GM12878 (cell line): Measurements from ENCODE around the gene SSH2. TPM values are rescaled to one million over a fixed set of nuclear protein-coding genes. Genes with fewer than 3 reads are reported as not detected.
"Not testable (repeated sequence)": the region's sequence is repeated elsewhere in the genome, so short reads cannot be mapped to it uniquely, and the experiment has no call there.

Experiments used
- ATAC-seq: fragments of 200-7000 bp; cut with Tn5 transposase; 3 replicates; pipeline ENCODE4 v1.9.1; 2020; ENCODE audit warnings: mild to moderate bottlenecking, moderate library complexity
- BruUV-seq: library from RNA; stranded (reverse); fragments of 400-500 nt; replicated peaks from 2 replicates; lab custom pipeline; 2021; lab: Mats Ljungman, UMichigan
- CTCF ChIA-PET: fragments of 300-600 bp; sonication (Branson Sonifier 250); formaldehyde crosslinking; extraction: SDS; loops from one replicate; lab custom pipeline; 2021; ENCODE audit warnings: inconsistent platforms; lab: Yijun Ruan, JAX
- POLR2A ChIA-PET: fragments of 350-600 bp; formaldehyde crosslinking; extraction: SDS; loops from one replicate; lab custom pipeline; 2021; ENCODE audit warnings: inconsistent platforms; lab: Charles Lee
- RAD21 ChIA-PET: fragments of 300-600 bp; sonication (Branson Sonifier 250); formaldehyde crosslinking; loops from one replicate; lab custom pipeline; 2023; ENCODE audit warnings: antibody characterized with exemption; ENCODE audit not compliant: unreplicated experiment; lab: Charles Lee
- SMC1A ChIA-PET: fragments of 300-600 bp; sonication (Branson Sonifier 250); formaldehyde crosslinking; loops from one replicate; lab custom pipeline; 2023; ENCODE audit not compliant: unreplicated experiment, uncharacterized antibody; lab: Charles Lee
- DNase-seq: peaks from one replicate; pipeline ENCODE4 v3.0.0-alpha.2; 2011; ENCODE audit warnings: low read depth, low spot score
- FAIRE-seq: peaks from 3 replicates; lab custom pipeline; 2011; peaks lifted over from hg19 to GRCh38; lab: Jason Lieb, UNC
- H2AFZ ChIP-seq: 2 replicates; pipeline ENCODE4 v1.6.0; 2011; ENCODE audit warnings: low read depth, low read length, control low read depth; ENCODE audit not compliant: control insufficient read depth
- H3K27ac ChIP-seq: 2 replicates; pipeline ENCODE4 v1.5.1; 2011; ENCODE audit warnings: control low read depth; ENCODE audit not compliant: control insufficient read depth, insufficient read depth
- H3K27me3 ChIP-seq, 2 experiments: replicated peaks in 1 of 2; 2 replicates each; pipeline versions ENCODE4 v1.6.0 to v1.6.1; 2011; ENCODE audit warnings: low read length in 1 of 2; ENCODE audit not compliant: control insufficient read depth in 2 of 2, insufficient read depth in 2 of 2
- H3K36me3 ChIP-seq, 2 experiments: 2 replicates each; pipeline ENCODE4 v1.5.1; 2011; ENCODE audit warnings: low read length in 1 of 2; ENCODE audit not compliant: control insufficient read depth in 2 of 2, insufficient read depth in 2 of 2
- H3K4me1 ChIP-seq: 2 replicates; pipeline ENCODE4 v1.6.1; 2011; ENCODE audit warnings: mild to moderate bottlenecking, low read length, moderate library complexity, mixed read lengths; ENCODE audit not compliant: control insufficient read depth, insufficient read depth
- H3K4me2 ChIP-seq: 2 replicates; pipeline ENCODE4 v1.6.0; 2011; ENCODE audit warnings: control low read depth; ENCODE audit not compliant: control insufficient read depth, insufficient read depth
- H3K4me3 ChIP-seq: fragments of 200-600 bp; sonication (generic); 2 replicates; pipeline ENCODE4 v1.5.1; 2016
- H3K79me2 ChIP-seq: 2 replicates; pipeline ENCODE4 v1.6.0; 2011; ENCODE audit warnings: low read length; ENCODE audit not compliant: control insufficient read depth, insufficient read depth
- H3K9ac ChIP-seq: 2 replicates; pipeline ENCODE4 v1.8.0; 2011; ENCODE audit warnings: low read length, control low read depth, mixed read lengths; ENCODE audit not compliant: control insufficient read depth, insufficient read depth
- H3K9me3 ChIP-seq: replicated peaks from 3 replicates; pipeline ENCODE4 v1.5.1; 2011; ENCODE audit warnings: mild to moderate bottlenecking, low read length; ENCODE audit not compliant: control insufficient read depth, insufficient read depth
- H4K20me1 ChIP-seq: 2 replicates; pipeline ENCODE4 v1.6.0; 2011; ENCODE audit not compliant: control insufficient read depth, insufficient read depth
- ETV6 ChIP-seq, 2 experiments: fragments of 450-650 bp in 1 of 2; IDR thresholded peaks in 1 of 2; conservative IDR thresholded peaks in 1 of 2; 2 replicates each; pipeline ENCODE4 v1.6.1; 2014; ENCODE audit warnings: antibody characterized with exemption in 1 of 2, borderline replicate concordance in 1 of 2, low read depth in 1 of 2, mild to moderate bottlenecking in 1 of 2, moderate library complexity in 1 of 2
- WGBS: methylation state at CpG from one replicate; pipeline ENCODE4 v1.1.6; 2016; ENCODE audit warnings: low lambda C conversion rate; ENCODE audit not compliant: insufficient replicate concordance, insufficient coverage; ENCODE audit errors: missing lambda C conversion rate; 5-methylcytosine and 5-hydroxymethylcytosine counted together
- in situ Hi-C: fragments of 300-500 bp; cut with MboI; formaldehyde crosslinking; loops from 9 replicates; pipeline ENCODE4 v1.14.3; 2018; ENCODE audit warnings: mixed read lengths
- intact Hi-C: fragments of 100-400 bp; cut with micrococcal nuclease; formaldehyde crosslinking; loops from one replicate; pipeline ENCODE4 v1.14.2; 2022; ENCODE audit not compliant: unreplicated experiment
- polyA plus RNA-seq, 11 experiments: library from polyadenylated mRNA; depleted of rRNA in 4 of 11; unstranded in 6 of 11; stranded (reverse) in 5 of 11; fragments of >200 nt; fragmentation: Nextera tagmentation in 4 of 11; fragmentation: Illumina TruSeq in 1 of 11; extraction: Ambion mirVana in 4 of 11; extraction: Trizol in 1 of 11; gene quantifications; 1 replicate in 1 of 11; 2 replicates in 10 of 11; pipeline versions ENCODE4 v1.2.1 to v1.2.3, GENCODE V29; 2011 to 2016; ENCODE audit warnings: inconsistent platforms in 2 of 11, missing spikeins in 2 of 11, low read depth in 1 of 11
- total RNA-seq, 4 experiments: library from RNA; depleted of rRNA in 3 of 4; stranded (reverse); fragments of >200 nt in 3 of 4; fragmentation: Illumina TruSeq in 1 of 4; extraction: Trizol in 1 of 4; gene quantifications; 2 replicates each; pipeline versions ENCODE4 v1.2.1 to v1.2.3, GENCODE V29; 2013 to 2021
- TF ChIP-seq, protein P1 (sequence below): fragments of 150-350 bp; IDR thresholded peaks from 2 replicates; pipeline ENCODE4 v1.6.1; 2014; ENCODE audit warnings: mild to moderate bottlenecking, low read depth, low read length
- TF ChIP-seq, protein P2 (sequence below): IDR thresholded peaks from 2 replicates; pipeline ENCODE4 v1.6.1; 2012; ENCODE audit warnings: low read depth, low read length, improper control_type of control experiment

SSH2 gene
- total and polyA plus RNA-seq, 10 of the 15 experiments (the other 5 are each of a cell fraction or from before 2014, with no cell fraction given), result 9.3 to 65.9 (median 34.0) TPM

DNA sequence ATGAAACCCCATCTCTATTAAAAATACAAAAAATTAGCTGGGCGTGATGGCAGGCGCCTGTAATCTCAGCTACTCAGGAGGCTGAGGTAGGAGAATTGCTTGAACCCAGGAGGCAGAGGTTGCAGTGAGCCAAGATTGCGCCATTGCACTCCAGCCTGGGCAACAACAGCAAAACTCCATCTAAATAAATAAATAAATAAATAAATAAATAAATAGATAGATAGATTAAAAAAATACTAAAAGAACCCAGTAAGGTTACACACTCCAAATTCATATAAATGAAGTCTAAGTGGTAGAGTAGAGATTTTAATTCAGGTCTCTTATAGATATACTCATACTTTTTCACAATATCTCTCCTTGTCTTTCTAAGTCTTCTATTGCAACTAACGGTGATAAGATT, 65.9 kb downstream of the SSH2 start:
- H3K9ac ChIP-seq, POLR2A ChIA-PET, H3K36me3 ChIP-seq, H3K27me3 ChIP-seq, H3K79me2 ChIP-seq, in situ Hi-C loops, H3K27ac ChIP-seq, H4K20me1 ChIP-seq, intact Hi-C loops, H3K4me3 ChIP-seq, H3K9me3 ChIP-seq, RAD21 ChIA-PET, H2AFZ ChIP-seq, BruUV-seq, H3K4me2 ChIP-seq, H3K4me1 ChIP-seq, ATAC-seq, FAIRE-seq, DNase-seq: not testable (repeated sequence)
- ChIA-PET SMC1A (interaction anchor here (4.5 kb wide), 1 partner anchor 67 kb away, joined by 17 read pairs; the partner anchor contains the start of gene SSH2), CTCF (interaction anchor here (2.2 kb wide), 1 partner anchor 67 kb away, joined by 10 read pairs; no protein-coding TSS in a partner anchor)
- 100% methylated on average over 4 of the region's 4 CpGs for WGBS

DNA sequence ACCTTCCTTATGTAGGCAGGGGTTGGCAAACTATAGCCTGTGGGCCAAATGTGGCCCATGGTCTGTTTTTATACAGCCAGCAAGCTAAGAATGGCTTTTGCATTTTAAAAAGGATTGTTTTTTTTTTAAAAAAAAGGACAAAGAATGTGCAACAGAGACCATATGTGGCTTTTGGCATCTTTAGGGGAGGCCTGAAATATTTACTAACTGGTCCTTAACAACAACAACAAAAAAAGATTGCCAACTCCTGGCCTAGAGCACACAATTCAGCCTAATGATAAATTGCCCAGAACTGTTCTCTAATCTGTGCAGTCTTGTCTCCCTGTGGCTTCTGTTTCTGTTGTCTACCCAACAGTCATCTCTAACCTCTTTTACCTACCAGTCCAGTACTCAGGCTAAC, 67.1 kb downstream of the SSH2 start:
- Histone ChIP-seq H3K27ac (no peak overlapping the region), H3K9me3 (no peaks in the 10 kb centered on the region; the same call in 1 of the 3 replicates), H3K9ac (no peak overlapping the region), H3K4me3 (no peak overlapping the region), H3K79me2 (no peaks in the 10 kb centered on the region; the same call in 1 of the 2 replicates), H3K4me2 (no peak overlapping the region), H3K4me1 (peaks cover 7% of the 10 kb centered on the region), H2AFZ (no peak overlapping the region), H3K36me3 (no peaks in the 10 kb centered on the region), H4K20me1 (no peaks in the 10 kb centered on the region), H3K27me3 (no peaks in the 10 kb centered on the region)
- ChIA-PET RAD21 (interaction anchor here (2.1 kb wide), 1 partner anchor 69 kb away, joined by 6 read pairs; no protein-coding TSS in a partner anchor), POLR2A (no interaction called here), SMC1A (interaction anchor here (4.5 kb wide), 1 partner anchor 68 kb away, joined by 17 read pairs; the partner anchor contains the start of gene SSH2), CTCF (no interaction called here)
- no TSS peak for BruUV-seq
- intact Hi-C loops, result no loop called here
- in situ Hi-C loops, result no loop called here
- DNase-seq, result no peak
- ATAC-seq, result no peak
- no peak for TF ChIP-seq ETV6 (conservative IDR thresholded peaks at IDR 0.05 in 1 of 2, IDR thresholded peaks at IDR 0.05 in 1 of 2; ENCODE audit: borderline replicate concordance in 1 of 2, low read depth in 1 of 2)
- TF ChIP-seq, protein P1, sequence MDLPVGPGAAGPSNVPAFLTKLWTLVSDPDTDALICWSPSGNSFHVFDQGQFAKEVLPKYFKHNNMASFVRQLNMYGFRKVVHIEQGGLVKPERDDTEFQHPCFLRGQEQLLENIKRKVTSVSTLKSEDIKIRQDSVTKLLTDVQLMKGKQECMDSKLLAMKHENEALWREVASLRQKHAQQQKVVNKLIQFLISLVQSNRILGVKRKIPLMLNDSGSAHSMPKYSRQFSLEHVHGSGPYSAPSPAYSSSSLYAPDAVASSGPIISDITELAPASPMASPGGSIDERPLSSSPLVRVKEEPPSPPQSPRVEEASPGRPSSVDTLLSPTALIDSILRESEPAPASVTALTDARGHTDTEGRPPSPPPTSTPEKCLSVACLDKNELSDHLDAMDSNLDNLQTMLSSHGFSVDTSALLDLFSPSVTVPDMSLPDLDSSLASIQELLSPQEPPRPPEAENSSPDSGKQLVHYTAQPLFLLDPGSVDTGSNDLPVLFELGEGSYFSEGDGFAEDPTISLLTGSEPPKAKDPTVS, result no peak
- TF ChIP-seq, protein P2, sequence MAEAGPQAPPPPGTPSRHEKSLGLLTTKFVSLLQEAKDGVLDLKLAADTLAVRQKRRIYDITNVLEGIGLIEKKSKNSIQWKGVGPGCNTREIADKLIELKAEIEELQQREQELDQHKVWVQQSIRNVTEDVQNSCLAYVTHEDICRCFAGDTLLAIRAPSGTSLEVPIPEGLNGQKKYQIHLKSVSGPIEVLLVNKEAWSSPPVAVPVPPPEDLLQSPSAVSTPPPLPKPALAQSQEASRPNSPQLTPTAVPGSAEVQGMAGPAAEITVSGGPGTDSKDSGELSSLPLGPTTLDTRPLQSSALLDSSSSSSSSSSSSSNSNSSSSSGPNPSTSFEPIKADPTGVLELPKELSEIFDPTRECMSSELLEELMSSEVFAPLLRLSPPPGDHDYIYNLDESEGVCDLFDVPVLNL, result no peak
- FAIRE-seq, result no peak
